Transverse colon (tissue), 4 donors: ENCODE measurements around the gene ASIC2. TPM values are rescaled to one million over a fixed set of nuclear protein-coding genes. Genes with fewer than 3 reads are reported as not detected.
"Not testable (repeated sequence)": the region's sequence is repeated elsewhere in the genome, so short reads cannot be mapped to it uniquely, and the experiment has no call there.

Experiments used
- DNase-seq: peaks from one replicate; pipeline ENCODE4 v3.0.0-alpha.2; 2019
- H3K27ac ChIP-seq, 4 donors: fragments of 200-600 bp; sonication (generic); 2 replicates each; pipeline ENCODE4 v1.5.1; 2016 to 2018; ENCODE audit warnings: inconsistent platforms in 4 of 4
- H3K27me3 ChIP-seq: fragments of 200-600 bp; sonication (generic); 2 replicates; pipeline ENCODE4 v1.5.1; 2017; ENCODE audit warnings: inconsistent platforms
- H3K36me3 ChIP-seq, 4 donors: fragments of 200-600 bp; sonication (generic); 2 replicates each; pipeline ENCODE4 v1.5.1; 2017 to 2019; ENCODE audit warnings: inconsistent platforms in 4 of 4
- H3K4me1 ChIP-seq, 4 donors: fragments of 200-600 bp; sonication (generic); 2 replicates each; pipeline ENCODE4 v1.5.1; 2017 to 2020; ENCODE audit warnings: inconsistent platforms in 4 of 4
- H3K4me3 ChIP-seq, 4 donors: fragments of 200-600 bp; sonication (generic); 1 replicate in 1 of 4; 2 replicates in 3 of 4; pipeline versions ENCODE4 v1.5.1 to v1.6.1; 2017 to 2019; ENCODE audit warnings: inconsistent platforms in 4 of 4
- H3K9me3 ChIP-seq, 2 donors: fragments of 200-600 bp; sonication (generic); 2 replicates each; pipeline ENCODE4 v1.5.1; 2017 to 2019; ENCODE audit warnings: inconsistent platforms in 2 of 2
- EP300 ChIP-seq: sonication (generic); formaldehyde crosslinking; IDR thresholded peaks from one replicate; pipeline ENCODE4 v1.6.1; 2017; ENCODE audit warnings: antibody characterized with exemption, low read depth
- POLR2A ChIP-seq: fragments of 450-650 bp; IDR thresholded peaks from one replicate; pipeline ENCODE4 v1.6.1; 2016; ENCODE audit warnings: antibody characterized with exemption, mild to moderate bottlenecking, moderate library complexity
- POLR2AphosphoS5 ChIP-seq, 3 donors: sonication (generic); formaldehyde crosslinking; IDR thresholded peaks; one replicate each; pipeline ENCODE4 v1.6.1; 2016; ENCODE audit warnings: antibody characterized with exemption in 3 of 3
- WGBS, 2 donors: methylation state at CpG; one replicate each; pipeline ENCODE4 v1.1.5; 2018; ENCODE audit warnings: low coverage in 1 of 2; 5-methylcytosine and 5-hydroxymethylcytosine counted together
- in situ Hi-C, 4 donors: fragments of 200-750 bp; cut with MboI; loops; one replicate each; pipeline versions ENCODE4 v1.15.0 to v1.15.1; 2017; ENCODE audit warnings: low sequenced_read_pairs in 3 of 4, low pct_ligation_motif_present in 1 of 4, low pct_unique_long_range_greater_than_20kb in 1 of 4
- intact Hi-C: fragments of 100-400 bp; cut with DNase I; formaldehyde crosslinking; loops from one replicate; pipeline ENCODE4 v1.15.1; 2023; ENCODE audit warnings: low total_unique reads
- total RNA-seq, 4 donors: library from RNA; depleted of rRNA; stranded (reverse); fragments of >200 nt; gene quantifications; one replicate each; pipeline ENCODE4 v1.1.0, GENCODE V29; 2016
- TF ChIP-seq, protein P1 (sequence below), 5 experiments: fragments of 200-600 bp in 3 of 5; fragments of 450-650 bp in 2 of 5; sonication (generic) in 3 of 5; IDR thresholded peaks; 1 replicate in 2 of 5; 2 replicates in 3 of 5; pipeline ENCODE4 v1.5.1; 2016 to 2017; ENCODE audit warnings: antibody characterized with exemption in 5 of 5, inconsistent platforms in 3 of 5, mild to moderate bottlenecking in 2 of 5, moderate library complexity in 1 of 5

ASIC2 gene
- total RNA-seq, 4 donors from 2014 or later = 0.16 to 0.55 TPM; not detected in 2

DNA sequence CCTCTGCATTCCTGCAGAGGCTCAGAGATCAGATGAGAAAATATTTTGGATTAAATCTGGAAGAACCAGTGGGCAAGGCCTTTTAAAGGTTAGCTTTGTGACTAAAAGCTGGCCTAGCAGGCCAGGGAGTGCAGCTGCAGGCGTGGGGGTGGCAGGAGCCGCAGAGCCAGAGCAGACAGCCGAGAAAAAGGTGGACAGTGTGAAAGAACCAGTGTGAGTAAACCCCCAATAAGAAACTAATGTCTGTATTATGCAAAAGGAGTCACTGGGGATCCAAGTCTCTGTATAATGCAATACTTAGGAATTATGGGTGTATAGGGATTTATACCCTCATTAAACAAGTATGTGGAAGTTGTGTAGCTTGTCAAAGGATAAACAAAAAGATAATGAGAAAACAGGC is 322.8 kb downstream of the ASIC2 start:
- Histone ChIP-seq H3K27ac (no peak overlapping the region), H3K27me3 (no peaks in the 10 kb centered on the region), H3K9me3 (no peaks in the 10 kb centered on the region), H3K4me3 (no peak overlapping the region), H3K4me1 (peaks cover 0 to 5% (median 4%) of the 10 kb centered on the region in 4 donors), H3K36me3 (no peaks in the 10 kb centered on the region)
- no peak for DNase-seq
- in situ Hi-C loops (no loop called here), intact Hi-C loops (no loop called here)
- 33 to 35% methylated on average over 1 to 3 of the region's 3 CpGs for WGBS, 2 donors
- TF ChIP-seq POLR2A = no peak
- TF ChIP-seq EP300 = no peak
- TF ChIP-seq POLR2AphosphoS5 (IDR thresholded peaks at IDR 0.05) = no peak
- TF ChIP-seq, protein P1, sequence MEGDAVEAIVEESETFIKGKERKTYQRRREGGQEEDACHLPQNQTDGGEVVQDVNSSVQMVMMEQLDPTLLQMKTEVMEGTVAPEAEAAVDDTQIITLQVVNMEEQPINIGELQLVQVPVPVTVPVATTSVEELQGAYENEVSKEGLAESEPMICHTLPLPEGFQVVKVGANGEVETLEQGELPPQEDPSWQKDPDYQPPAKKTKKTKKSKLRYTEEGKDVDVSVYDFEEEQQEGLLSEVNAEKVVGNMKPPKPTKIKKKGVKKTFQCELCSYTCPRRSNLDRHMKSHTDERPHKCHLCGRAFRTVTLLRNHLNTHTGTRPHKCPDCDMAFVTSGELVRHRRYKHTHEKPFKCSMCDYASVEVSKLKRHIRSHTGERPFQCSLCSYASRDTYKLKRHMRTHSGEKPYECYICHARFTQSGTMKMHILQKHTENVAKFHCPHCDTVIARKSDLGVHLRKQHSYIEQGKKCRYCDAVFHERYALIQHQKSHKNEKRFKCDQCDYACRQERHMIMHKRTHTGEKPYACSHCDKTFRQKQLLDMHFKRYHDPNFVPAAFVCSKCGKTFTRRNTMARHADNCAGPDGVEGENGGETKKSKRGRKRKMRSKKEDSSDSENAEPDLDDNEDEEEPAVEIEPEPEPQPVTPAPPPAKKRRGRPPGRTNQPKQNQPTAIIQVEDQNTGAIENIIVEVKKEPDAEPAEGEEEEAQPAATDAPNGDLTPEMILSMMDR (IDR thresholded peaks at IDR 0.05) = no peak

DNA sequence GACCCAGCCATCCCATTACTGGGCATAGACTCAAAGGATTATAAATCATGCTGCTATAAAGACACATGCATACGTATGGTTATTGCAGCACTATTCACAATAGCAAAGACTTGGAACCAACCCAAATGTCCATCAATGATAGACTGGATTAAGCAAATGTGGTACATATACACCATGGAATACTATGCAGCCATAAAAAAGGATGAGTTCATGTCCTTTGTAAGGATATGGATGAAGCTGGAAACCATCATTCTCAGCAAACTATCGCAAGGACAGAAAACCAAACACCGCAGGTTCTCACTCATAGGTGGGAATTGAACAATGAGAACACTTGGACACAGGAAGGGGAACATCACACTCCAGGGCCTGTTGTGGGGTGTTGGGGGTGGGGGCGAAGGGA is 323.9 kb downstream of the ASIC2 start:
- DNase-seq, H3K4me1 ChIP-seq, intact Hi-C loops, H3K36me3 ChIP-seq, H3K4me3 ChIP-seq, H3K27me3 ChIP-seq, H3K27ac ChIP-seq, H3K9me3 ChIP-seq, in situ Hi-C loops: not testable (repeated sequence)
- 75 to 87% methylated on average over 4 of the region's 4 CpGs for WGBS, 2 donors

DNA sequence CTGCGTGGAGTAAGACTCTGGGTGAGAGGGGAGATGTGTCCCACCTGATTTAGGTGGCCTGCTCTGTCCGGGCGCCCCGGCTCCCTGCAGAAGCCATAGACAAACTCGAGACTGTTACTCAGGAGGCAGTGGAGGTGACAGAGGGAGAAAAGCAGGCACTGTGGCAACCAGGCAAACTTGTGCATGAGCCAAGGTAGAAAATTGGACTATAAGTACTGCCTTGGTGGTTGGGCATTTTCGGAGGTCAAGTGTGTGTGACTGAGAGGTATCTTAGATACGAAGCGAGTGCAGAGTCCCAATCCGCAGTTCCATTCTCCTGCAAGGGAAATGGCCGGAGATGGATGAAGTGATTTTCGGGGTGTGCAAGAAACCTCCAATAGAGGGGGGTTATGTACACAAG is 328.6 kb downstream of the ASIC2 start:
- in situ Hi-C loops = no loop called here
- intact Hi-C loops = no loop called here
- H3K9me3 ChIP-seq = no peaks in the 10 kb centered on the region
- TF ChIP-seq EP300 = no peak
- no peak for TF ChIP-seq POLR2A
- TF ChIP-seq, protein P1 (IDR thresholded peaks at IDR 0.05) = no peak
- no peak for TF ChIP-seq POLR2AphosphoS5 (IDR thresholded peaks at IDR 0.05)
- WGBS, 2 donors = 81 to 84% methylated on average over 6 to 11 of the region's 11 CpGs
- DNase-seq = no peak
- H3K27me3 ChIP-seq = no peaks in the 10 kb centered on the region
- no peaks in the 10 kb centered on the region for H3K36me3 ChIP-seq
- H3K4me1 ChIP-seq = peaks cover 0 to 37% (median 18%) of the 10 kb centered on the region in 4 donors
- no peak overlapping the region for H3K27ac ChIP-seq
- no peak overlapping the region for H3K4me3 ChIP-seq
